Measurements from ENCODE around the gene TBX5. TPM values are rescaled to one million over a fixed set of nuclear protein-coding genes. Genes with fewer than 3 reads are reported as not detected.

The TBX5 gene
- total and polyA plus RNA-seq, 5 donors from 2014 or later: not detected

- H3K9me3 Mint-ChIP-seq: peaks cover 0 to 6% (median 2%) of the 10 kb centered on the region in 7 donors
- H3K4me1 Mint-ChIP-seq: no peaks in the 10 kb centered on the region
- peaks cover 84% of the 10 kb centered on the region for H3K27me3 Mint-ChIP-seq
- no peak overlapping the region for H3K4me3 ChIP-seq (ENCODE audit: low read depth, low read length)
- peaks cover 39% of the 10 kb centered on the region for H3K27me3 ChIP-seq (ENCODE audit: control insufficient read depth, insufficient read depth, low read length)
- peaks cover 3% of the 10 kb centered on the region for H3K36me3 Mint-ChIP-seq
- H3K36me3 ChIP-seq (ENCODE audit: control insufficient read depth, insufficient read depth, low read length): no peaks in the 10 kb centered on the region
- H3K9me3 ChIP-seq (ENCODE audit: control insufficient read depth in 2 of 2, low read length in 2 of 2): no peaks in the 10 kb centered on the region
- H3K4me3 Mint-ChIP-seq: no peak overlapping the region
- no peaks in the 10 kb centered on the region for H3K4me1 ChIP-seq (ENCODE audit: control insufficient read depth, insufficient read depth, low read length, poor library complexity, severe bottlenecking)
- ATAC-seq (ENCODE audit: low read depth in 2 of 2) (no peak), DNase-seq (no peak)
- no peak overlapping the region for H3K27ac Mint-ChIP-seq
- H3K27ac ChIP-seq (ENCODE audit: insufficient read depth, low read length, poor library complexity, severe bottlenecking): no peak overlapping the region
These were observed 9.6 kb downstream of the TBX5 start for GRCh38 chr12:114396153-114396868.

- Histone ChIP-seq H3K4me1 (ENCODE audit: control insufficient read depth, insufficient read depth, low read length, poor library complexity, severe bottlenecking) (no peaks in the 10 kb centered on the region), H3K27ac (ENCODE audit: insufficient read depth, low read length, poor library complexity, severe bottlenecking) (no peak overlapping the region), H3K4me3 (ENCODE audit: low read depth, low read length) (no peak overlapping the region), H3K36me3 (ENCODE audit: control insufficient read depth, insufficient read depth, low read length) (no peaks in the 10 kb centered on the region), H3K9me3 (ENCODE audit: control insufficient read depth in 2 of 2, low read length in 2 of 2) (no peaks in the 10 kb centered on the region), H3K27me3 (ENCODE audit: control insufficient read depth, insufficient read depth, low read length) (peaks cover 38% of the 10 kb centered on the region)
- Mint-ChIP-seq H3K9me3 (peaks cover 0 to 6% (median 2%) of the 10 kb centered on the region in 7 donors), H3K27me3 (peaks cover 79% of the 10 kb centered on the region), H3K36me3 (peaks cover 3% of the 10 kb centered on the region), H3K4me1 (no peaks in the 10 kb centered on the region), H3K4me3 (no peak overlapping the region), H3K27ac (no peak overlapping the region)
- no peak for DNase-seq
- no peak for ATAC-seq (ENCODE audit: low read depth in 2 of 2)
These were observed 10.2 kb downstream of the TBX5 start for GRCh38 chr12:114395755-114396152.

GRCh38 chr12:114395233-114395632 is 10.7 kb downstream of the TBX5 start:
- Histone ChIP-seq H3K36me3 (ENCODE audit: control insufficient read depth, insufficient read depth, low read length) (no peaks in the 10 kb centered on the region), H3K27ac (ENCODE audit: insufficient read depth, low read length, poor library complexity, severe bottlenecking) (no peak overlapping the region), H3K4me1 (ENCODE audit: control insufficient read depth, insufficient read depth, low read length, poor library complexity, severe bottlenecking) (no peaks in the 10 kb centered on the region), H3K27me3 (ENCODE audit: control insufficient read depth, insufficient read depth, low read length) (peaks cover 38% of the 10 kb centered on the region), H3K4me3 (ENCODE audit: low read depth, low read length) (no peak overlapping the region), H3K9me3 (ENCODE audit: control insufficient read depth in 2 of 2, low read length in 2 of 2) (no peaks in the 10 kb centered on the region)
- Mint-ChIP-seq H3K4me1 (no peaks in the 10 kb centered on the region), H3K9me3 (peaks cover 0 to 6% (median 2%) of the 10 kb centered on the region in 7 donors), H3K27ac (no peak overlapping the region), H3K36me3 (peaks cover 3% of the 10 kb centered on the region), H3K27me3 (peaks cover 82% of the 10 kb centered on the region), H3K4me3 (no peak overlapping the region)
- no peak for DNase-seq
- ATAC-seq (ENCODE audit: low read depth in 2 of 2): no peak

- no peaks in the 10 kb centered on the region for H3K36me3 ChIP-seq (ENCODE audit: control insufficient read depth, insufficient read depth, low read length)
- H3K27me3 Mint-ChIP-seq: peaks cover 70% of the 10 kb centered on the region
- no peaks in the 10 kb centered on the region for H3K4me1 Mint-ChIP-seq
- peaks cover 3% of the 10 kb centered on the region for H3K36me3 Mint-ChIP-seq
- no peak overlapping the region for H3K4me3 ChIP-seq (ENCODE audit: low read depth, low read length)
- no peak overlapping the region for H3K27ac Mint-ChIP-seq
- no peak overlapping the region for H3K4me3 Mint-ChIP-seq
- DNase-seq: no peak
- H3K27ac ChIP-seq (ENCODE audit: insufficient read depth, low read length, poor library complexity, severe bottlenecking): no peak overlapping the region
- peaks cover 0 to 6% (median 0%) of the 10 kb centered on the region in 7 donors for H3K9me3 Mint-ChIP-seq
- peaks cover 38% of the 10 kb centered on the region for H3K27me3 ChIP-seq (ENCODE audit: control insufficient read depth, insufficient read depth, low read length)
- no peaks in the 10 kb centered on the region for H3K4me1 ChIP-seq (ENCODE audit: control insufficient read depth, insufficient read depth, low read length, poor library complexity, severe bottlenecking)
- no peaks in the 10 kb centered on the region for H3K9me3 ChIP-seq (ENCODE audit: control insufficient read depth in 2 of 2, low read length in 2 of 2)
- ATAC-seq (ENCODE audit: low read depth in 2 of 2): no peak
These were observed 12.4 kb downstream of the TBX5 start for GRCh38 chr12:114393569-114393968.

- H3K4me3 Mint-ChIP-seq: no peak overlapping the region
These were observed 13.0 kb downstream of the TBX5 start for GRCh38 chr12:114392909-114393308.

GRCh38 chr12:114391088-114391487 is 14.9 kb downstream of the TBX5 start:
- H3K36me3 Mint-ChIP-seq: no peaks in the 10 kb centered on the region
- no peak overlapping the region for H3K4me3 Mint-ChIP-seq
- H3K9me3 Mint-ChIP-seq: peaks cover 0 to 4% (median 0%) of the 10 kb centered on the region in 7 donors
- ATAC-seq (ENCODE audit: low read depth in 2 of 2) (no peak), DNase-seq (no peak)
- no peaks in the 10 kb centered on the region for H3K4me1 Mint-ChIP-seq
- H3K4me1 ChIP-seq (ENCODE audit: control insufficient read depth, insufficient read depth, low read length, poor library complexity, severe bottlenecking): no peaks in the 10 kb centered on the region
- H3K36me3 ChIP-seq (ENCODE audit: control insufficient read depth, insufficient read depth, low read length): no peaks in the 10 kb centered on the region
- no peaks in the 10 kb centered on the region for H3K9me3 ChIP-seq (ENCODE audit: control insufficient read depth in 2 of 2, low read length in 2 of 2)
- peaks cover 22% of the 10 kb centered on the region for H3K27me3 ChIP-seq (ENCODE audit: control insufficient read depth, insufficient read depth, low read length)
- H3K27me3 Mint-ChIP-seq: peaks cover 45% of the 10 kb centered on the region
- no peak overlapping the region for H3K27ac ChIP-seq (ENCODE audit: insufficient read depth, low read length, poor library complexity, severe bottlenecking)
- no peak overlapping the region for H3K4me3 ChIP-seq (ENCODE audit: low read depth, low read length)
- H3K27ac Mint-ChIP-seq: no peak overlapping the region

More at GRCh38 chr12:114392909-114393308, 13.0 kb downstream of the TBX5 start:
- Mint-ChIP-seq H3K36me3 (no peaks in the 10 kb centered on the region), H3K27me3 (peaks cover 63% of the 10 kb centered on the region), H3K27ac (no peak overlapping the region), H3K9me3 (peaks cover 0 to 6% (median 0%) of the 10 kb centered on the region in 7 donors), H3K4me1 (no peaks in the 10 kb centered on the region)
- Histone ChIP-seq H3K27ac (ENCODE audit: insufficient read depth, low read length, poor library complexity, severe bottlenecking) (no peak overlapping the region), H3K4me1 (ENCODE audit: control insufficient read depth, insufficient read depth, low read length, poor library complexity, severe bottlenecking) (no peaks in the 10 kb centered on the region), H3K27me3 (ENCODE audit: control insufficient read depth, insufficient read depth, low read length) (peaks cover 33% of the 10 kb centered on the region), H3K36me3 (ENCODE audit: control insufficient read depth, insufficient read depth, low read length) (no peaks in the 10 kb centered on the region), H3K4me3 (ENCODE audit: low read depth, low read length) (no peak overlapping the region), H3K9me3 (ENCODE audit: control insufficient read depth in 2 of 2, low read length in 2 of 2) (no peaks in the 10 kb centered on the region)
- no peak for ATAC-seq (ENCODE audit: low read depth in 2 of 2)
- no peak for DNase-seq

GRCh38 chr12:114384739-114385138 is 21.2 kb downstream of the TBX5 start:
- Mint-ChIP-seq H3K4me1 (no peaks in the 10 kb centered on the region), H3K36me3 (no peaks in the 10 kb centered on the region), H3K4me3 (no peak overlapping the region), H3K27ac (no peak overlapping the region), H3K9me3 (peaks cover 0 to 1% (median 0%) of the 10 kb centered on the region in 7 donors), H3K27me3 (peaks cover 9% of the 10 kb centered on the region)
- Histone ChIP-seq H3K4me3 (ENCODE audit: low read depth, low read length) (no peak overlapping the region), H3K27ac (ENCODE audit: insufficient read depth, low read length, poor library complexity, severe bottlenecking) (no peak overlapping the region), H3K4me1 (ENCODE audit: control insufficient read depth, insufficient read depth, low read length, poor library complexity, severe bottlenecking) (no peaks in the 10 kb centered on the region), H3K36me3 (ENCODE audit: control insufficient read depth, insufficient read depth, low read length) (no peaks in the 10 kb centered on the region), H3K9me3 (ENCODE audit: control insufficient read depth in 2 of 2, low read length in 2 of 2) (no peaks in the 10 kb centered on the region), H3K27me3 (ENCODE audit: control insufficient read depth, insufficient read depth, low read length) (no peaks in the 10 kb centered on the region)
- ATAC-seq (ENCODE audit: low read depth in 2 of 2) (no peak), DNase-seq (no peak)

- no peaks in the 10 kb centered on the region for H3K4me1 ChIP-seq (ENCODE audit: control insufficient read depth, insufficient read depth, low read length, poor library complexity, severe bottlenecking)
- no peaks in the 10 kb centered on the region for H3K36me3 ChIP-seq (ENCODE audit: control insufficient read depth, insufficient read depth, low read length)
- Mint-ChIP-seq H3K27me3 (peaks cover 9% of the 10 kb centered on the region), H3K27ac (no peak overlapping the region), H3K4me3 (no peak overlapping the region), H3K9me3 (peaks cover 0 to 1% (median 0%) of the 10 kb centered on the region in 7 donors), H3K36me3 (no peaks in the 10 kb centered on the region), H3K4me1 (no peaks in the 10 kb centered on the region)
- H3K27ac ChIP-seq (ENCODE audit: insufficient read depth, low read length, poor library complexity, severe bottlenecking): no peak overlapping the region
- ATAC-seq (ENCODE audit: low read depth in 2 of 2) (no peak), DNase-seq (no peak)
- no peaks in the 10 kb centered on the region for H3K9me3 ChIP-seq (ENCODE audit: control insufficient read depth in 2 of 2, low read length in 2 of 2)
- no peak overlapping the region for H3K4me3 ChIP-seq (ENCODE audit: low read depth, low read length)
- no peaks in the 10 kb centered on the region for H3K27me3 ChIP-seq (ENCODE audit: control insufficient read depth, insufficient read depth, low read length)
These were observed 24.8 kb downstream of the TBX5 start for GRCh38 chr12:114381177-114381576.

Measured in CD4-positive, CD25-positive, alpha-beta regulatory T cell (primary cell).